LNCAP (cell line): Measurements from ENCODE around the gene SPHK1.

ENCODE experiments used
- CTCF ChIP-seq: fragments of 450-650 bp; IDR thresholded peaks from 2 replicates; pipeline ENCODE4 v1.5.1; 2017; ENCODE audit warnings: mild to moderate bottlenecking

SPHK1 gene

DNA sequence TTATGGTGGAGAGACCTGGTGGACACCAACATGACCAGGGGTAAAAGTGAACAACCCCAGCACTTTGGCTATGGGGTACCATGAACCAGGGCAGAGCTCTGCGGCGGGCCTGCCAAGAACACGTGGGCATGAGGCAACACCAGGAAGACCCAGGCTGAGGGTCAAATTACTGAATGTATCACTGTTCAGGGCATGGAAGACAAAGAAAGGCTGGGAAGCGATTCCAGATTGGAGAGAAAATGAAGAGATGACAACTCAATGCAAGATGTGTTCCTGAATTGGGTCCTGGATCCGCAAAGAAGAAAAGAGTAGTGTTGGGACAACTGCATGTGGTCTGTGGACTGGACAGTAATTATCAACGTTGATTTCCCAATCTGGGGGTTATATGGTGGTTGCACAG is 19.8 kb downstream of the SPHK1 start:
- TF ChIP-seq CTCF = no peak

DNA sequence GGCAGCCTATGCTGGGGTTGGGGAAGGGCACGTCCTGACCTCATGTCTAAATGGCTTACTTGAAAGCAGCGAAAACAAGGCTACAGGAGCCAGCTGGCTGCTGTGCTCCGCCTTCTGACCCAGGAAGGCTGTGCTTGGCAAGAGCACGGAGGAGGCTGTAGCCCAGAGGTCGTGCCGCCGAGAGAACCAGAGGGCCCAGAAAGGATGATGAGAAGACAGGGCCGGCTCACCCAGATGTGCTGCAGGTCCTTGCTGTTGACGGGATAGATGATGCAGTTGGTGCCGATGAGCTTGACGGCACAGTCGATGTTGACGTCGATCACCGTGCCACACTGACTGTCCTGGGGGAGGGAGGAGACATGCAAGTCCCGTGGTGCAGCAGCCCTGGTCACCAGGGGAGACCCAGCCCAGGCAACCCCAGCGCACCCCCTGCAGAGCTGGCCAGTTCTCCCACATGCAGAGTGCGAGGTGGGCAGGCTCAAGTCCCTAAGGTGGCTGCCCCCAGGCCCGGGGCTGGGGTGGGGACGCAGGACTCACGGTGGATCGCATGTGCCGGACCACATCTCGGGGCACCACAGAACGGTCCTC is 20.7 kb downstream of the SPHK1 start:
- no peak for TF ChIP-seq CTCF

GRCh38 chr17:76405607-76405966 is 21.2 kb downstream of the SPHK1 start:
- TF ChIP-seq CTCF = no peak

GRCh38 chr17:76405967-76406647 is 21.7 kb downstream of the SPHK1 start:
- no peak for TF ChIP-seq CTCF

- TF ChIP-seq CTCF = no peak
Measured at GRCh38 chr17:76407509-76407908, 23.1 kb downstream of the SPHK1 start.

DNA sequence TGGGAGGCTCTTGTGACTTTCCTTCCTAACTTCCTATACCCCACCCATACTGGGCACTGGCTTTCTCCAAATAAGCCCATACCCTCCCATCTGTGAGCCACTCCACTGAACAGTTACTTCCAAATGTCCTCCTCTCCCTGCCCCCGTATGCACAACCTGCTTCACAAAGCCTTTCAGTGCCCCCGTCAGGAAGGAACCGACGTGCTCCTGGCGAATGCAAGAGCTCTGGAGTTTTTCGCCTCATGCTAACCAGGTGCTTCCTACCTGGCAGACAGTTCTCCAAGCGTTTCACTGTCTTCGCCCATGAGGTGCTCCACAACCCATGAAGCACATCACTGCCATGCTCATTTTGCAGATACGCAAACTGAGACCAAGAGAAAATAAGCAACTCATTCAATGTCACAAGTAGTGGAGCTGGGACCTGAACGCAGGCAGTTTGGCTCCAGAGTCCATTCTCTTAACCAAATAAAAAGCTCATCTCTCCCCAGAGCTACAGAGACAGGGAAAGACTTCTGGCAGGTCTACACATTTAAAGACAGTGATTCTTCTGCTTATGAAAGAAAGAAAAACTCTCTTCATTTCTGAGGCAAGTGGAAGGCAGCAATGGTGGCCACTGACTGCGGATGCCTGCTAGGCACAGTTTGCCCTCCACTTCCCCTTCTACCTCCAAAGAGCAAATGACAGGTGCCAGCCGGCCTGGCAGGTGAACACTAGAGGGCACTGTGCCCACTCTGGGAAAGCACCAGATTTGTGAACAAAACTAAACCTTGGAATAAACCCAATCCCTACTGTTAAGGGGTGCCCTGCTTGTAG is 23.8 kb downstream of the SPHK1 start:
- peak; percentile 95 for TF ChIP-seq CTCF

DNA sequence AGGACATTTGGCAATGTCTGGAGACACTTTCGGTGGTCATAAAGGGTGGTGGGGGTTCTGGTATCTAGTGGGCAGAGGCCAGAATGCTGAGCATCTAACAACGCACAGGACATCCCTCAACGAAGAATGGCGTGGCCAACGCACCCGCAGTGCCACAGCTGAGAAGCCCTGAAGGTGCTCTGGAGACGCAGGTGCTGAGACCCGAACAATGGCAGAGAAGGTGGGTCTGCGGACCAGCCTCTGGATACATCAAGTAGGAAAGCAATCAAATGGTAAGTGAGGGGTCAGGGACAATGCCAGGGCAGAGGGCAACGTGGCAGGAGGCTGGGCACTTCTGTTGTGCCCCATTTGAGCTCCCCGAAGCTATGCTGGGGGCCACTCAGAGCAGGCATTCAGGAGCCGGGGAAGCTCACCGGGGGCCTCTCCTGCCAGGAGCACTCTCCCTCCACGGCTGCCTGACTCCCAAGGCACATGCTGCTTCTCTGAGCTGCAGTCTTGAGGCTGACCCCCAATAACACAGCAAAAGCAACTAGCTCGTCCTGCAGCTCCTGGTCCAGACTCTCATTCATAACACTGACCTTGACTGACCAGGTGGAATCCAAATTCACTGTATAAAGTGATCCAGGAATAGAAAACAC is 26.0 kb downstream of the SPHK1 start:
- TF ChIP-seq CTCF = no peak
